HG03442 (cell line): ENCODE data around the gene OR51B5.
"Not testable (repeated sequence)": the region's sequence is repeated elsewhere in the genome, so short reads cannot be mapped to it uniquely, and the experiment has no call there.

Experiments
- ATAC-seq: cut with Tn5 transposase; IDR thresholded peaks from one replicate; pipeline ENCODE4 v1.9.1; 2021; ENCODE audit warnings: mild to moderate bottlenecking, moderate library complexity; ENCODE audit not compliant: unreplicated experiment

The OR51B5 gene

GRCh38 chr11:5343474-5344335 lies at the start of gene OR51B5:
Gene OR51B5 (minus strand): TSS chr11:5343524. CDS start chr11:5343524, 0 bp downstream.
- no peak for ATAC-seq

- ATAC-seq = no peak
Measured at GRCh38 chr11:5390210-5390609, 46.9 kb upstream of the OR51B5 start.

- no peak for ATAC-seq
Measured at GRCh38 chr11:5384335-5384734, 41.0 kb upstream of the OR51B5 start.

GRCh38 chr11:5383576-5383975 lies 40.3 kb upstream of the OR51B5 start, which contains the start of gene OR51M1:
Gene OR51M1 (plus strand): TSS chr11:5383812. CDS start chr11:5389399, 5,587 bp downstream.
- no peak for ATAC-seq

GRCh38 chr11:5380740-5381342 lies 37.5 kb upstream of the OR51B5 start:
- ATAC-seq = peak; percentile 79

- no peak for ATAC-seq
Measured at GRCh38 chr11:5369789-5370188, 26.5 kb upstream of the OR51B5 start.

- no peak for ATAC-seq
Measured at GRCh38 chr11:5368502-5369043, 25.2 kb upstream of the OR51B5 start.

GRCh38 chr11:5367448-5368074 lies 24.2 kb upstream of the OR51B5 start:
- ATAC-seq = no peak

GRCh38 chr11:5366856-5367255 lies 23.5 kb upstream of the OR51B5 start:
- ATAC-seq = no peak

GRCh38 chr11:5366365-5366764 lies 23.0 kb upstream of the OR51B5 start:
- not testable (repeated sequence) for ATAC-seq

GRCh38 chr11:5364214-5364613 lies 20.9 kb upstream of the OR51B5 start:
- ATAC-seq = no peak

- ATAC-seq = no peak
Measured at GRCh38 chr11:5363679-5364078, 20.4 kb upstream of the OR51B5 start.

GRCh38 chr11:5362017-5362625 lies 18.8 kb upstream of the OR51B5 start:
- ATAC-seq = no peak

- not testable (repeated sequence) for ATAC-seq
Measured at GRCh38 chr11:5356031-5356430, 12.7 kb upstream of the OR51B5 start.

GRCh38 chr11:5351208-5351607 lies 7.9 kb upstream of the OR51B5 start, which contains the start of gene OR51B6:
Gene OR51B6 (plus strand): TSS chr11:5351508. CDS start chr11:5351508, 0 bp downstream.
- no peak for ATAC-seq

GRCh38 chr11:5349550-5349949 lies 6.2 kb upstream of the OR51B5 start:
- no peak for ATAC-seq

- ATAC-seq = no peak
Measured at GRCh38 chr11:5348551-5349194, 5.3 kb upstream of the OR51B5 start.

GRCh38 chr11:5345831-5346230 lies 2.5 kb upstream of the OR51B5 start:
- no peak for ATAC-seq

- ATAC-seq = peak; percentile 55
Measured at GRCh38 chr11:5339771-5340322, 3.5 kb downstream of the OR51B5 start.

- not testable (repeated sequence) for ATAC-seq
Measured at GRCh38 chr11:5337253-5337652, 6.1 kb downstream of the OR51B5 start.
